Right lobe of liver (tissue), 6 donors: ENCODE data around the gene PCNX3. TPM values are rescaled to one million over a fixed set of nuclear protein-coding genes. Genes with fewer than 3 reads are reported as not detected.

Experiments used
- ATAC-seq, 4 donors: fragments of 200-7000 bp; cut with Tn5 transposase; one replicate each; pipeline ENCODE4 v1.9.1; 2020; ENCODE audit warnings: mild to moderate bottlenecking in 4 of 4, moderate library complexity in 4 of 4
- DNase-seq, 3 donors: peaks; one replicate each; pipeline ENCODE4 v3.0.0-alpha.2; 2020
- H3K27ac ChIP-seq, 3 donors: fragments of 200-600 bp; one replicate each; pipeline ENCODE4 v1.8.0; 2022
- H3K27me3 ChIP-seq, 2 donors: fragments of 200-600 bp; one replicate each; pipeline ENCODE4 v1.8.0; 2022
- H3K36me3 ChIP-seq, 4 donors: fragments of 200-600 bp; sonication (generic) in 1 of 4; one replicate each; pipeline versions ENCODE4 v1.5.1 to v1.8.0; 2017 to 2022; ENCODE audit warnings: control low read depth in 1 of 4
- H3K4me1 ChIP-seq, 4 donors: fragments of 200-600 bp; sonication (generic) in 1 of 4; one replicate each; pipeline versions ENCODE4 v1.5.1 to v1.8.0; 2017 to 2022; ENCODE audit warnings: control low read depth in 1 of 4
- H3K4me3 ChIP-seq, 3 donors: fragments of 200-600 bp; one replicate each; pipeline ENCODE4 v1.8.0; 2022
- H3K9me3 ChIP-seq, 4 donors: fragments of 200-600 bp; sonication (generic) in 1 of 4; one replicate each; pipeline versions ENCODE4 v1.5.1 to v1.8.0; 2017 to 2022; ENCODE audit warnings: control low read depth in 1 of 4
- CTCF ChIP-seq, 4 donors: fragments of 200-600 bp in 3 of 4; fragments of 450-650 bp in 1 of 4; IDR thresholded peaks; one replicate each; pipeline versions ENCODE4 v1.5.1 to v1.8.0; 2016 to 2022; ENCODE audit warnings: antibody characterized with exemption in 4 of 4, mild to moderate bottlenecking in 2 of 4
- POLR2A ChIP-seq: fragments of 450-650 bp; IDR thresholded peaks from one replicate; pipeline ENCODE4 v1.6.1; 2017; ENCODE audit warnings: antibody characterized with exemption, mild to moderate bottlenecking
- whole genome bisulfite sequencing: methylation state at CpG from one replicate; pipeline ENCODE4 v1.1.6; 2018; ENCODE audit warnings: low coverage, low lambda C conversion rate; ENCODE audit not compliant: insufficient coverage; ENCODE audit errors: missing lambda C conversion rate; 5-methylcytosine and 5-hydroxymethylcytosine counted together
- intact Hi-C, 2 donors: fragments of 100-400 bp; cut with DNase I; formaldehyde crosslinking; loops; one replicate each; pipeline versions ENCODE4 v1.11.2 to v1.14.1; 2022
- total RNA-seq, 6 experiments: library from RNA; depleted of rRNA in 2 of 6; stranded (reverse); fragments of >200 nt in 2 of 6; fragmentation: NEBNext Ultra II Directional in 3 of 6; extraction: Animal tissue kit (Norgen Biotek cat#: 25700) in 3 of 6; gene quantifications; one replicate each; pipeline versions ENCODE4 v1.1.0 to v1.2.4, GENCODE V29; 2016 to 2023
- donor health status: DM: no; HTN: yes; CAD: no.
- donor health status: DM: no; HTN: no; CAD: no.
- donor health status: DM: no; HTN: no; CAD: no.
- donor health status: DM: no; HTN: yes; CAD: no.
- donor health status: DM: no; HTN: yes; CAD: no.

Gene PCNX3
- total RNA-seq, 6 experiments from 2014 or later: 11.2 to 32.9 (median 12.4) TPM

- H3K4me3 ChIP-seq: peak overlapping the region; percentile 86 to 99 (median 93)
- H3K27ac ChIP-seq: peak overlapping the region in 1 of 3 donors; percentile 83
- no peaks in the 10 kb centered on the region for H3K36me3 ChIP-seq
- intact Hi-C loops: loop anchor here in 1 of 2 donors (5.0 kb wide), 1 partner anchor 34 kb away; no protein-coding TSS in a partner anchor
- H3K4me1 ChIP-seq: peaks cover 0 to 54% (median 20%) of the 10 kb centered on the region in 4 donors
- no peaks in the 10 kb centered on the region for H3K9me3 ChIP-seq
- TF ChIP-seq CTCF (IDR thresholded peaks at IDR 0.05) (no peak), POLR2A (no peak)
- WGBS: no CpG with 5 or more reads among the region's 9 CpGs
- no peaks in the 10 kb centered on the region for H3K27me3 ChIP-seq
- ATAC-seq (no peak), DNase-seq (peak in 1 of 3 donors; percentile 27)
These were observed 44.2 kb upstream of the PCNX3 start for GRCh38 chr11:65571420-65571819.

- no peak for TF ChIP-seq POLR2A
- TF ChIP-seq CTCF (IDR thresholded peaks at IDR 0.05): peak in 3 of 4 donors; percentile 32 to 33 (median 32)
- ATAC-seq: no peak
- H3K36me3 ChIP-seq: no peaks in the 10 kb centered on the region
- no peaks in the 10 kb centered on the region for H3K27me3 ChIP-seq
- no peaks in the 10 kb centered on the region for H3K9me3 ChIP-seq
- DNase-seq: peak in 1 of 3 donors; percentile 42
- peak overlapping the region; percentile 25 to 68 (median 67) for H3K27ac ChIP-seq
- H3K4me3 ChIP-seq: peak overlapping the region; percentile 53 to 70 (median 55)
- intact Hi-C loops: loop anchor here in 1 of 2 donors (5.0 kb wide), 1 partner anchor 35 kb away; no protein-coding TSS in a partner anchor
- 3% methylated on average over 10 of the region's 11 CpGs for WGBS
- H3K4me1 ChIP-seq: peaks cover 0 to 55% (median 20%) of the 10 kb centered on the region in 4 donors
These were observed 43.6 kb upstream of the PCNX3 start for GRCh38 chr11:65571940-65572339.

GRCh38 chr11:65572356-65573051, 43.1 kb upstream of the PCNX3 start, which contains the start of gene FAM89B:
Gene FAM89B (plus strand): TSS chr11:65572538. CDS start chr11:65572670, 132 bp downstream.
- Histone ChIP-seq H3K27me3 (no peaks in the 10 kb centered on the region), H3K9me3 (no peaks in the 10 kb centered on the region), H3K4me1 (peaks cover 0 to 60% (median 20%) of the 10 kb centered on the region in 4 donors), H3K4me3 (peak within 1 kb of the TSS; percentile 86 to 99 (median 93)), H3K27ac (peak within 1 kb of the TSS; percentile 31 to 83 (median 68)), H3K36me3 (no peaks in the 10 kb centered on the region)
- DNase-seq: peak; percentile 93
- TF ChIP-seq POLR2A (peak; percentile 60), CTCF (IDR thresholded peaks at IDR 0.05) (no peak)
- ATAC-seq: peak; percentile 15 to 43 (median 38)
- intact Hi-C loops: loop anchor here in 1 of 2 donors (5.0 kb wide), 1 partner anchor 35 kb away; no protein-coding TSS in a partner anchor
- WGBS: 0% methylated on average over 27 of the region's 86 CpGs

- peaks cover 0 to 57% (median 19%) of the 10 kb centered on the region in 4 donors for H3K4me1 ChIP-seq
- peak overlapping the region; percentile 53 to 70 (median 55) for H3K4me3 ChIP-seq
- peak overlapping the region in 2 of 3 donors; percentile 67 to 68 for H3K27ac ChIP-seq
- H3K9me3 ChIP-seq: no peaks in the 10 kb centered on the region
- DNase-seq: peak in 2 of 3 donors; percentile 55 to 73
- H3K27me3 ChIP-seq: no peaks in the 10 kb centered on the region
- no peak for TF ChIP-seq CTCF (IDR thresholded peaks at IDR 0.05)
- no peak for TF ChIP-seq POLR2A
- WGBS: 19% methylated on average over 15 of the region's 22 CpGs
- no peaks in the 10 kb centered on the region for H3K36me3 ChIP-seq
- ATAC-seq: no peak
- intact Hi-C loops: loop anchor here in 1 of 2 donors (5.0 kb wide), 1 partner anchor 36 kb away; no protein-coding TSS in a partner anchor
These were observed 42.0 kb upstream of the PCNX3 start for GRCh38 chr11:65573391-65574079.
